ENCODE results near the gene CEBPG. TPM values are rescaled to one million over a fixed set of nuclear protein-coding genes. Genes with fewer than 3 reads are reported as not detected.

Gene CEBPG
- total RNA-seq, 4 donors from 2014 or later: 22.4 to 66.7 (median 46.9) TPM

DNA sequence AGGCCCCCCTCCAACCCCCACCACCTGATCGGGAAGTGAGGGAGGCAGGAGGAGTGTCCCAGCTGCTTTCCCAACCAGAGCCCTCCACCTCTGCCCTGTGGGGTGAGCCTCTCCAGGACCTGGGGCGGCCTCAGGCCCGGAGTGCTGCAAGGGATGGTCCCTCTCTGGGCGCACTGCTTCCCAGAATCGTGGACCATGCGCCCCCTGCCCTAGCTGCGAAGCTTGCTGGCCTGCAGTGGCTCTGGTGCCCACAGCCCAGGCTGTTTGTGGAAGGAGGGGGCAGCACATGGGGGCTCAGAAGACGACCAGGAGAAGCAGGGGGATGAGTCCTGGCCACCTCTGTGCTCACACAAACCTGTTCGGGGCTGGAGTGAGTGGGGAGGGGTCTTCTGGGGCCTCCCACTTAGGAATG is 33.6 kb downstream of the CEBPG start:
- DNase-seq: no peak
- intact Hi-C loops (cut with DNase I; ENCODE audit: low total_unique reads) (loop anchor here (2.0 kb wide), 1 partner anchor 168 kb away; no protein-coding TSS in a partner anchor), in situ Hi-C loops (cut with MboI; ENCODE audit: low pct_ligation_motif_present in 1 of 4, low pct_unique_long_range_greater_than_20kb in 1 of 4, low sequenced_read_pairs in 3 of 4) (loop anchor here (5.0 kb wide), 1 partner anchor 170 kb away; no protein-coding TSS in a partner anchor)
- WGBS, 2 donors (ENCODE audit: low coverage in 1 of 2): 0 to 51% methylated on average over 1 to 9 of the region's 9 CpGs
- Histone ChIP-seq H3K36me3 (no peaks in the 10 kb centered on the region), H3K4me1 (peaks cover 0 to 10% (median 4%) of the 10 kb centered on the region in 4 donors), H3K27ac (no peak overlapping the region), H3K4me3 (no peak overlapping the region), H3K9me3 (no peaks in the 10 kb centered on the region), H3K27me3 (no peaks in the 10 kb centered on the region)
- no peak for TF ChIP-seq POLR2AphosphoS5 (IDR thresholded peaks at IDR 0.05)
- TF ChIP-seq, protein P1, sequence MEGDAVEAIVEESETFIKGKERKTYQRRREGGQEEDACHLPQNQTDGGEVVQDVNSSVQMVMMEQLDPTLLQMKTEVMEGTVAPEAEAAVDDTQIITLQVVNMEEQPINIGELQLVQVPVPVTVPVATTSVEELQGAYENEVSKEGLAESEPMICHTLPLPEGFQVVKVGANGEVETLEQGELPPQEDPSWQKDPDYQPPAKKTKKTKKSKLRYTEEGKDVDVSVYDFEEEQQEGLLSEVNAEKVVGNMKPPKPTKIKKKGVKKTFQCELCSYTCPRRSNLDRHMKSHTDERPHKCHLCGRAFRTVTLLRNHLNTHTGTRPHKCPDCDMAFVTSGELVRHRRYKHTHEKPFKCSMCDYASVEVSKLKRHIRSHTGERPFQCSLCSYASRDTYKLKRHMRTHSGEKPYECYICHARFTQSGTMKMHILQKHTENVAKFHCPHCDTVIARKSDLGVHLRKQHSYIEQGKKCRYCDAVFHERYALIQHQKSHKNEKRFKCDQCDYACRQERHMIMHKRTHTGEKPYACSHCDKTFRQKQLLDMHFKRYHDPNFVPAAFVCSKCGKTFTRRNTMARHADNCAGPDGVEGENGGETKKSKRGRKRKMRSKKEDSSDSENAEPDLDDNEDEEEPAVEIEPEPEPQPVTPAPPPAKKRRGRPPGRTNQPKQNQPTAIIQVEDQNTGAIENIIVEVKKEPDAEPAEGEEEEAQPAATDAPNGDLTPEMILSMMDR (IDR thresholded peaks at IDR 0.05): peak in 1 of 5 experiments; percentile 3
- TF ChIP-seq EP300 (IDR thresholded peaks at IDR 0.05; ENCODE audit: low read depth): no peak
- no peak for TF ChIP-seq POLR2A (IDR thresholded peaks at IDR 0.05)

DNA sequence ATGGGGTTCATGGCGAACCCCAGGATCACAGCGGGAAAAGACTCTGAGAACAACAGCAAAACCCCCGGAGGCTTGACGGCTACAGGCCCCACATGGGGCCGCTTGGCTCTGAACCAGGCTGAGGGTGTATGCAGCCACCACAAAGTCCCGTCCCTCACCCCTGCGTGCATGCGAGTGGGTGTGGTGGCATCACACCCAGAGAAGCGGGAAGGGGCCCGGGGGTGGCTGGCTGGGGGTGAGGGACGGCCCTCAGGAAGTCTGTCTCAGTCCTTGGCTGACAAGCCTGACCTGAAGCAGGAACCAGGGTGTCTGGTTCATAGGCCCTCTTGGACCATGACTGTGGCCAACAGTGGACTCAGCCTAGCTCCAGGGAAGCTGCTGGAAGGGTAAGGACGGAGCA is 34.2 kb downstream of the CEBPG start:
- in situ Hi-C loops (cut with MboI; ENCODE audit: low pct_ligation_motif_present in 1 of 4, low pct_unique_long_range_greater_than_20kb in 1 of 4, low sequenced_read_pairs in 3 of 4) (loop anchor here (5.0 kb wide), 1 partner anchor 170 kb away; no protein-coding TSS in a partner anchor), intact Hi-C loops (cut with DNase I; ENCODE audit: low total_unique reads) (loop anchor here (2.0 kb wide), 1 partner anchor 169 kb away; no protein-coding TSS in a partner anchor)
- Histone ChIP-seq H3K4me3 (no peak overlapping the region), H3K27ac (no peak overlapping the region), H3K4me1 (peaks cover 0 to 15% (median 4%) of the 10 kb centered on the region in 4 donors), H3K9me3 (no peaks in the 10 kb centered on the region), H3K36me3 (no peaks in the 10 kb centered on the region), H3K27me3 (no peaks in the 10 kb centered on the region)
- 81% methylated on average over 12 of the region's 12 CpGs; no CpG with 5 or more reads in 1 of the 2 donors for WGBS, 2 donors (ENCODE audit: low coverage in 1 of 2)
- DNase-seq: no peak
- no peak for TF ChIP-seq EP300 (IDR thresholded peaks at IDR 0.05; ENCODE audit: low read depth)
- TF ChIP-seq, protein P1 (IDR thresholded peaks at IDR 0.05): no peak
- no peak for TF ChIP-seq POLR2A (IDR thresholded peaks at IDR 0.05)
- no peak for TF ChIP-seq POLR2AphosphoS5 (IDR thresholded peaks at IDR 0.05)

DNA sequence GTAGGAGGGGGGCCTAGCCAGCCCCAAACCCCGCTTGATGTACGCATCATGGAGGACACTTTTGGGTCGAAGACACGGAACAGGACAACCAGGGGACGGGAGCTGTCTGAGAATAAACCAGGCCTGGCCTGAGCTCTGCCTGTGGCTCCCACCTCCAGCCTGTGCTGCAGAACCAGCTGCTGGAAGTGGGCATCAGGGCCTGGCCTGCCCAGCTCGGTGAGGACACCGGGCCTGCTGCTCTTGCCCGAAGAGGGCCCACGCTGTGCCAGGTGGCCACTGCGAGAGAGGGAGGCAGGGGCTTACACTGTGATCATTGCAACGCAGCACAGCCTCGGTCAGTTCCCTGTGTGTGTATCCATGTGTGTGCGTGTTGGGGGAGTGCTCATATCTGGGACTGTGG is 34.6 kb downstream of the CEBPG start:
- in situ Hi-C loops (cut with MboI; ENCODE audit: low pct_ligation_motif_present in 1 of 4, low pct_unique_long_range_greater_than_20kb in 1 of 4, low sequenced_read_pairs in 3 of 4): loop anchor here (5.0 kb wide), 1 partner anchor 171 kb away; no protein-coding TSS in a partner anchor
- no peak for DNase-seq
- WGBS, 2 donors (ENCODE audit: low coverage in 1 of 2): 91% methylated on average over 13 of the region's 13 CpGs; no CpG with 5 or more reads in 1 of the 2 donors

More for the DNA sequence above, 34.6 kb downstream of the CEBPG start:
- no peaks in the 10 kb centered on the region for H3K27me3 ChIP-seq
- no peak for TF ChIP-seq POLR2A (IDR thresholded peaks at IDR 0.05)
- TF ChIP-seq EP300 (IDR thresholded peaks at IDR 0.05; ENCODE audit: low read depth): no peak
- TF ChIP-seq, protein P1 (IDR thresholded peaks at IDR 0.05): no peak
- no peak for TF ChIP-seq POLR2AphosphoS5 (IDR thresholded peaks at IDR 0.05)
- H3K4me1 ChIP-seq: peaks cover 0 to 14% (median 4%) of the 10 kb centered on the region in 4 donors
- H3K9me3 ChIP-seq: no peaks in the 10 kb centered on the region
- intact Hi-C loops (cut with DNase I; ENCODE audit: low total_unique reads): no loop called here
- no peaks in the 10 kb centered on the region for H3K36me3 ChIP-seq
- H3K27ac ChIP-seq: no peak overlapping the region
- H3K4me3 ChIP-seq: no peak overlapping the region

Measured in transverse colon (tissue), 4 donors.